NCI-H1417 treated with DMSO at 0.1 percent for 48 hours (cell line): Measurements from ENCODE around the gene C5orf22.

ENCODE experiments used
- DNase-seq: peaks from one replicate; lab custom pipeline; 2025; lab: John Stamatoyannopoulos, UW

C5orf22 gene

GRCh38 chr5:31604644-31605043 is 72.5 kb downstream of the C5orf22 start:
- no peak for DNase-seq
